PC-3 (cell line): ENCODE results near the gene VMAC.

Source experiments
- EZH2 ChIP-seq: fragments of 300-600 bp; sonication (generic); IDR thresholded peaks from one replicate; pipeline ENCODE4 v1.6.1; 2017; ENCODE audit warnings: antibody characterized with exemption, mild to moderate bottlenecking, low read length; ENCODE audit not compliant: unreplicated experiment
- EZH2phosphoT487 ChIP-seq: fragments of 300-600 bp; sonication (generic); IDR thresholded peaks from 2 replicates; pipeline ENCODE4 v1.6.1; 2018; ENCODE audit warnings: mild to moderate bottlenecking, antibody characterized with exemption, low read length, borderline replicate concordance
- TF ChIP-seq, protein P1 (sequence below): fragments of 300-600 bp; sonication (generic); conservative IDR thresholded peaks from 2 replicates; pipeline ENCODE4 v1.5.1; 2017; ENCODE audit warnings: antibody characterized with exemption, low read depth, mild to moderate bottlenecking, low read length

DNA sequence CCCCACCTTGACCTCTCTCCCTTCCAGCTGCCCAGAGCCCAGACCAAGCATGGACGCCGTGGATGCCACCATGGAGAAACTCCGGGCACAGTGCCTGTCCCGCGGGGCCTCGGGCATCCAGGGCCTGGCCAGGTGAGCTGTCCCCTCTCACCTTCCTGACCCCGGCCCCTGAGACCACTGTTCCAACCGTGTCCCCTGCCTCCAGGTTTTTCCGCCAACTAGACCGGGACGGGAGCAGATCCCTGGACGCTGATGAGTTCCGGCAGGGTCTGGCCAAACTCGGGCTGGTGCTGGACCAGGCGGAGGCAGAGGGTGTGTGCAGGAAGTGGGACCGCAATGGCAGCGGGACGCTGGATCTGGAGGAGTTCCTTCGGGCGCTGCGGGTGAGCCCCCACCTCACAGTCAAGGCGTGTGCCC is 9.7 kb downstream of the VMAC start:
- TF ChIP-seq EZH2phosphoT487 = no peak
- TF ChIP-seq, protein P1, sequence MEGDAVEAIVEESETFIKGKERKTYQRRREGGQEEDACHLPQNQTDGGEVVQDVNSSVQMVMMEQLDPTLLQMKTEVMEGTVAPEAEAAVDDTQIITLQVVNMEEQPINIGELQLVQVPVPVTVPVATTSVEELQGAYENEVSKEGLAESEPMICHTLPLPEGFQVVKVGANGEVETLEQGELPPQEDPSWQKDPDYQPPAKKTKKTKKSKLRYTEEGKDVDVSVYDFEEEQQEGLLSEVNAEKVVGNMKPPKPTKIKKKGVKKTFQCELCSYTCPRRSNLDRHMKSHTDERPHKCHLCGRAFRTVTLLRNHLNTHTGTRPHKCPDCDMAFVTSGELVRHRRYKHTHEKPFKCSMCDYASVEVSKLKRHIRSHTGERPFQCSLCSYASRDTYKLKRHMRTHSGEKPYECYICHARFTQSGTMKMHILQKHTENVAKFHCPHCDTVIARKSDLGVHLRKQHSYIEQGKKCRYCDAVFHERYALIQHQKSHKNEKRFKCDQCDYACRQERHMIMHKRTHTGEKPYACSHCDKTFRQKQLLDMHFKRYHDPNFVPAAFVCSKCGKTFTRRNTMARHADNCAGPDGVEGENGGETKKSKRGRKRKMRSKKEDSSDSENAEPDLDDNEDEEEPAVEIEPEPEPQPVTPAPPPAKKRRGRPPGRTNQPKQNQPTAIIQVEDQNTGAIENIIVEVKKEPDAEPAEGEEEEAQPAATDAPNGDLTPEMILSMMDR = no peak
- TF ChIP-seq EZH2 = no peak
